NCI-H2029 (cell line): Measurements from ENCODE around the gene TTLL11.
"Not testable (repeated sequence)": the region's sequence is repeated elsewhere in the genome, so short reads cannot be mapped to it uniquely, and the experiment has no call there.

Source experiments
- DNase-seq: peaks from one replicate; lab custom pipeline; 2025; lab: John Stamatoyannopoulos, UW

Gene TTLL11

GRCh38 chr9:122004589-122004988 lies 88.5 kb downstream of the TTLL11 start:
- no peak for DNase-seq

GRCh38 chr9:122001491-122002201 lies 91.5 kb downstream of the TTLL11 start:
- DNase-seq = no peak

DNA sequence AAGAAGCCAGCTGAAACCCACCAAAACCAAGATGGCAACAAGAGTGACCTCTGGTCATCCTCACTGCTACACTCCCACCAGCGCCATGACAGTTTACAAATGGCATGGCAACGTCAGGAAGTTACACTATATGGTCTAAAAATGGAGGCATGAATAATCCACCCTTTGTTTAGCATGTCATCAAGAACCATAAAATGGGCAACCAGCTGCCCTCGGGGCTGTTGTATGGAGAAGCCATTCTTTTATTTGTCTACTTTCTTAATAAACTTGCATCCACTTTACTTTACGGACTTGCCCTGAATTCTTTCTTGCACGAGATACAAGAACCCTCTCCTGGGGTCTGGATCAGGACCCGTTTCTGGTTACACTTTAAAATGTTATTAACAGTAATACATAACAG lies 92.6 kb downstream of the TTLL11 start:
- not testable (repeated sequence) for DNase-seq

GRCh38 chr9:121999556-121999955 lies 93.6 kb downstream of the TTLL11 start:
- DNase-seq = no peak

DNA sequence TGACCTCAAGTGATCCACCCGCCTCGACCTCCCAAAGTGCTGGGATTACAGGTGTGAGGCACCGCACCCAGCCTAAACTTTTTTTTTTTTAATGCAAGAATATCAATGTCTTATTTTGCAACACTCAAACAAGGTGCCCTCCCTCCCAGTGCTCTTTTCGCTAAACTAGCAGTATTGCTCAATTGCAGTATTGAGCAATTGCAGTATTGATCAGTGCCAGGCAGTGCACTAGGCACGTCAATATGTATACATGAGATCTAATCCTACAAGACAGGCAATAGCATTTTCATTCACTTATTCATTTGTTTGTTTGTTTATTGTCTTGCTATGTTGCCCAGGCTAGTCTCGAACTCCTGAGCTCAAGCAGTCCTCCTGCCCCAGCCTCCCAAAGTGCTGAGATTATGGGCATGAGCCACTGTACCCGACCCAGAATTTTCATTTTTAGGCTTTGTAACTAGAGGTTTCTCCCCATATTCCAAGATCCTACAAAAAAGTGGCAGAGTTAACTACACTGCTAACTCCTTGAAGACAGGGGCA lies 94.5 kb downstream of the TTLL11 start:
- no peak for DNase-seq

DNA sequence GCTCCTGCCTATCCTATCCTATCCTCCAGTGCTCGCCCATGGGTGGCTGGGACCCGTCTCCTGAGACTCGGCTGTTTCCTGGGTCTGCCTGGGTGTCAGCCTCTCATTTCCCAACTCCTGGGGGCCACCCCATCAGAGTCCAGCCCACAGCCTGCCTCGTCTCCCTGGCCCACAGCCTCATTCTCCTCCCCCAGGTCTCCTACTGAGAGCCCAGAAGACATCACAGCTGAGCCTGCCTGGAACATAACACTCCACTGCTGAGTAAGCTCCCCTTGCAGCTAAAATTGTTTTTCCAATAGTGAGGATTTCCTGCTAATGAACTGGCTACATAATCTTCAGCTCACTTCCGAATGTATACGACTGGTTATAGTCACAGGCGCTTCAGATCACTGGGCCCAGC lies 95.3 kb downstream of the TTLL11 start:
- DNase-seq = no peak

- no peak for DNase-seq
Observed at GRCh38 chr9:121996783-121997182, 96.3 kb downstream of the TTLL11 start.

DNA sequence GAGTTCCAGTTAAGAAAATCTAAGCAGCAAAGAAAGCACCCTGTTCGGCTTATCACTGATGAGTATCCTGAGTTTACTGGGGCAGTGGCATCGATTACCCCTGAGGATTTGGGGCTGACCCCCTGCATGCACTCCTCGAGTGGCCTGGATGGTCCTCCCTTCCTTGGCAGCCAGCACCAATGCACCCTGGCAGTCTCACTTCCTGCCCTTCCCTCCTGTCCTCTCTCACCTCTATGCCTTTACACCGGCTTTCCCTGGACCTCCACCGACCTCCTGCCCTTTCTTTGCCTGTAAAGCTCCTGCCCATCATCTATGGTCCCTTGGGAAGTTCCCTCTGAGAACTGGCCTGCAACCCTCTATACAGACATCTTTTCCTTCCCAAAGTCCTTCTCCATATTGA lies 97.1 kb downstream of the TTLL11 start:
- no peak for DNase-seq

DNA sequence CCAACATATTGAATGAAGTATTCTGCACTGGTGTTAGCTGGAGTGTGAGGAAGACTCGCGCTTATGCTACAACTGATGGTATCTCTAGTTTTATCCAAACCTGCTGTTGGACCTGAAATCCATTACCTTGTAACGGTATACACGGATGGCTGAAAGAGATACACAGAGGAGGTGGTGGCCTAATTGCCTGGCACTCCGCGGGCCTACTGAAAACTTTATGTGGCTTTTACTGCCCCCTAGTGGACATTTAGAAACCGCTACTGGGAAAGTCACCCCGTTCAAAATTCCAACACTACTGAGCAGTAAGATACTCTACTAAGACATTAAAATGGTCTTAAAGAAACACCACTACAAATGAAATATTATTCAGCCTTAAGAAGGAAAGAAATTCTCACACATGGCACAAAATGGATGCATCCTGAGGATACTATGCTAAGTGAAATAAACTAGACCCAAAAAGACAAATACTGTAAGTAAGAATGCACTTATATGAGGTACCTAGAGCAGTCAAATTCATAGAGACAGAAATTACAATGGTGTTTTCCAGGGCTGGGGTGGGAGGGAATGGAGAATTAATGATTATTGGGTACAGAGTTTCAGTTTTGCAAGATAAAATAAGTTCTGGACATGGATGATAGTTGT lies 100.4 kb downstream of the TTLL11 start:
- DNase-seq = peak; percentile 76

DNA sequence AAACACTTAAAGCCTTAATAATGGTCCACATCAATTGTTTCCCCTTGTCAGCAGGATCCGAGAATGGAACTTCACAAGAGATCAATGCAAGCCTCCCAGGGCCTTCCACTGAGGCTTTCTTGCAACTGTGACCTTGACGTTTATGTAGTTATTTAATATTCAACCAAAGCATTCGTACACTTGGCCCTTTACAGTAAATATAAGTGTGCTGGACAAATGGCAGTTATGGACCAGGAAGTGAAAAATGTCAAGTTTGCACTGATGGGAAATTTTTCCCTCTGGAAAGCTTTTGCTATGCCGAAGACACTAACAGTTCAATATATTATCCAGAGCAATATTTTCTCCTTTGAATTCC lies 101.8 kb downstream of the TTLL11 start:
- DNase-seq = no peak

- no peak for DNase-seq
Observed at GRCh38 chr9:121990600-121991306, 102.4 kb downstream of the TTLL11 start.

DNA sequence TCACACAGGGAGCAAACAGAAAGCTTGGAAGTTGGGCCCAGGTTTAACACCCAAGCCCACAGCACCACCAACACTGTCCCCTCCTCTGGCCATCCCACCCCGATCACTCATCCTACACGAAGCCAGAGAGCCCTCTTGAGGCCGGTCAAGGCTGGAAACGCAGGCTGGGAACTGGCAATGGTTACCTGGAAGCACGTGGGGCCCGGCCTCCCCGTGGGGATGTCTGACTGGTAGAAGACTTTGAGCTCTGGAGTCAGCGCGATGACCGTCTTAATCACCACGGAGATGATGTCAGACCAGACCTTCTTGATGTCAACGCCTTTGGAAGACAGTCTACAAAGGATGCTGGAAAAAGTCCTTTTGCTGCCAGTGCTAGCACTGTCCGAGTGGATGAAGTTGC lies 104.1 kb downstream of the TTLL11 start:
- DNase-seq = no peak

DNA sequence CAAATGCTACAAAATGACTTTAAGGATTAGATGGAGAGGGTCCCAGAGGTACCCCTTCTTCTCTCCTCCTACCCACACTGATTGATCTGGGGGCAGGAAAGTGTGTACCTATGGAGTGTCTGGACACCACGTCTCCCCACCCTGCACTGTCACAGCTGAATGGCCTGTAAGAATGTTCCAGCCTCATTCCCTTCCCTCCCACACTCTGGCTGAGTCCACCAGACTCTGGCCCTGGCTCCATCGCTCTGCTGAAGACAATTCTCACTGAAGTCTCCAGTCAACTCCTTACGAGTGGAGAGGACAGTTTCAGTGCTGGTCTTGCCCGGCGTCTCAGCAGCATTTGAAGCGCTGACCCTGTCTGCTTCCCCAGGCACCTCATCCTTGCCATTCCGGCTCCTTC lies 105.8 kb downstream of the TTLL11 start:
- no peak for DNase-seq

GRCh38 chr9:121985792-121986494 lies 107.2 kb downstream of the TTLL11 start:
- no peak for DNase-seq

DNA sequence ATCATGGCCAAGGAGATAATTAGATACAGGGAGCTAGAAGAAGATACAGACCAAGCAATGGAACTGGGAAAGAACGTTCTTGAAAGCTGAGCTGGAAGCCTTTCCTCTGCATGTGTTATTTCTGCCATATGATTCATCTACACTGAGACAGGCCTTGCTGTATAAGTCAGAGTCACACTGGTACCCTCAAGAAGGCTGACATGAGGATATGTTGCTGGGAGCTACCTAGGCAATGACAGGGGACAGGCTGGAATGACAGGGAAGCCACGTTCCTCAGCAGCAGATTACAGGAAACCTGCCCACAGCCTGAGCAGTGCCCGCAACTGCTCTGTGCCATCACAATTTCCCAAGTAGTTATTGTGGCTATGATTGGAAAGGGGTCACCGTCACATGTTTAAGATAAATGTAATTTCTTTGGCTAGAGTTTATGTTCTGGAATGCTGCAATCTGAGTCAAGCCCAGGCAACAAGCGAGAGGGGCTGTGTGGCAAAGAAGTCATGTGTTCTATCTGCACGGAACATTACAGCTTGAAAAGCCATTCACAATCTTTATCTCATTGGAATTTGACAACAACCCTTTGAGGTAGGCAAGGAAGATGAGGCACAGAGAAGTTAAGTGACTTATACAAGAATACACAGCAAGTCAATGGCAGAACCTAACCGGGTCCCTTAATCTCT lies 108.2 kb downstream of the TTLL11 start:
- DNase-seq = no peak

DNA sequence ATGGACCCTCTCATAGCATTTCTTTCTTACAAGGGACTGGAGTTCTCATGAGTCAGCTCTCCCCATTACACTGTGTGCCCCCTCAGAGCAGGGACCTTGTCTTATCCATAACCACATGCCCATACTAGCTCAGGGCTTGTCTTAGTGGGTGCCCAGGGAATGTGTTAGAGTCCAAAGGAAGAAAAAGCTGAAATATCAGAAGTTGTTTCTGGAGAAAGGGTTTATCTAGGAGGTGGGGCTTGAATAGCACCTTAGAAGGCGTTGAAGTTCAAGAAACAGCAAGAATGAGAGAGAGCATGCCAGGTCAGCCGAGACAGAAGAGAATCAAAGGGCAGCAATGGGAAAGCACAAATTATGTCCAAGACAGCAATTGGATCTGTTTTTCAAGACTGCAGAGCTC lies 109.4 kb downstream of the TTLL11 start:
- DNase-seq = no peak

DNA sequence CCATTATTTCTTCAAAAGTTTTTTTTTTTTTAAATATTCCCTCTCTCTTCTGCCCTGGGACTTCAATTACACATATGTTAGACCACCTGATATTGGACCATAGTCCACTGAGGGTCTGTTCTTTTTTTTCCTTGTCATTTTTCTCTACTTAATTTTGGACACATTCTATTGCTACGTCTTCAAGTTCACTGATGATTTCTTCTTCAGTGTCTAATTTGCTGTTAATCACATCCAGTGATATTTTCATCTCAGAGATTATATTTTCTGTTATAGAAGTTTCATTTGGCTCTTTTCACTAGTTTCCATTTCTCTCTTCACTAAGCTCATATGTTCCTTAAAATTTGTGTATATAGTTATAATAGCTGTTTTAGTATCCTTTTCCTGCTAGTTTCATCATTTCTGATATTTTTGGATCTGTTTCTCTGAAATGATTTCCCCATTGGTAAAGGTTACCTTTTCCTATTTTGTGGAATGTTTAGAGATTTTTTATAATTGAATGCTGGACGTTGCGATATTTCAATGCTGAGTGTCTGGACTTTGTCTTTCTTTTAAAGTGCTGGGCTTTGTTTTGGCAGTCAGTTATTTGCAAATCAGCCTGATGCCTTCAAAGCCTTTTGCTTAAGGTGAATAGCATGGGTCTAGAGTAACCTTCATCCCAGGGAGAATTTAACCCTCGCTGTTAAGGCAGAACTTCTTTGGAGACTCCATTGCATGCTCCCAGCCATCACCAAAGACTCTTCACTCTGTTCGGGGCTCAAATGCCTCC lies 111.8 kb downstream of the TTLL11 start:
- no peak for DNase-seq

- not testable (repeated sequence) for DNase-seq
Observed at GRCh38 chr9:121980665-121981064, 112.4 kb downstream of the TTLL11 start.

GRCh38 chr9:121979736-121980135 lies 113.4 kb downstream of the TTLL11 start:
- no peak for DNase-seq

DNA sequence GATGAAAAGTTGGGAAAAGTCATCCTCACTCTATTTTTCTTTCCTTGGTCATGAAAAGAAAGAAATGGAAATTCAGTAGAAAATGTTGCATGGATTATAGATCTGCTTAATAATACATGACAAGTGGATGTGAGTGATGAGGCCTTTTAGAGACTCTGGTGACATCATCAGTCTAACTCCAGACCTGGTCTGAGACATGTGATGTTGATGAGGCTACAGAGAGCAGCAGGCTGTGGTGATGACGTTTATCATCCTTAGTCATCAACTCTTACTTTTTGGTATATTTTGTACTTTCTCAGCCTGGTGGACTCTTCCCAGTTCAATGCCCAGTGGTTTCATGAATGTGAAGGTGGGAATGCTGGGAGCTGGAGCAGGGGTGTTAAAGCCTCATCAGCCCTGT lies 116.4 kb downstream of the TTLL11 start:
- no peak for DNase-seq

- no peak for DNase-seq
Observed at GRCh38 chr9:121975801-121976277, 117.3 kb downstream of the TTLL11 start.
